ENCODE data around the gene DIDO1.

- TF ChIP-seq CTCF (IDR thresholded peaks at IDR 0.05) (no peak), POLR2A (IDR thresholded peaks at IDR 0.05) (no peak)
Observed at GRCh38 chr20:62890444-62890843, 35.9 kb downstream of the DIDO1 start.
